Sigmoid colon (tissue), 4 donors: ENCODE results near the gene DCAF5.

Experiments
- POLR2A ChIP-seq, 2 donors: fragments of 450-650 bp; IDR thresholded peaks; one replicate each; pipeline ENCODE4 v1.6.1; 2016; ENCODE audit warnings: antibody characterized with exemption in 2 of 2, mild to moderate bottlenecking in 2 of 2, moderate library complexity in 2 of 2
- POLR2AphosphoS5 ChIP-seq, 4 donors: sonication (generic); formaldehyde crosslinking; IDR thresholded peaks; one replicate each; pipeline ENCODE4 v1.6.1; 2017; ENCODE audit warnings: antibody characterized with exemption in 4 of 4
- TF ChIP-seq, protein P1 (sequence below), 4 experiments: fragments of 450-650 bp in 3 of 4; fragments of 200-600 bp in 1 of 4; IDR thresholded peaks; one replicate each; pipeline ENCODE4 v1.5.1; 2016 to 2019; ENCODE audit warnings: antibody characterized with exemption in 4 of 4, mild to moderate bottlenecking in 3 of 4, moderate library complexity in 2 of 4

DNA sequence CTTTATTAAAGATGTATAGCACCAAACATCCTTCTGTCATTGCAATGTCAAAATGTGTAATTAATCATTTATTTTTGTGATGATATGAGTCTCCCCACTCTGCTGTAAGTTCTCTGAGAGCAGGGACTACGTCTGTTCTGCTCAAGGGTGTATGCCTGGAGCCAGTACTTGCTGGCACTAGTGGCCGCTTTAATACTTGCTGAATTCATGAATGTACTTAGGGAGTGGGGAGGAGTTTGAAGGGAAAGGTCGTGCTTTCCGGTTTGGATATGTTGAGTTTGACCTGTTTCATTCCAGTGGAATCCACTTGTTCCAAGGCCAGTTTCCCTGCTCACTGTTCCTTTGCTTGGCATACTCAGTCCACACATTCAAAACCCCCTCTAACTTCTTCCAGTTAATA is 1.9 kb upstream of the DCAF5 start:
- TF ChIP-seq, protein P1, sequence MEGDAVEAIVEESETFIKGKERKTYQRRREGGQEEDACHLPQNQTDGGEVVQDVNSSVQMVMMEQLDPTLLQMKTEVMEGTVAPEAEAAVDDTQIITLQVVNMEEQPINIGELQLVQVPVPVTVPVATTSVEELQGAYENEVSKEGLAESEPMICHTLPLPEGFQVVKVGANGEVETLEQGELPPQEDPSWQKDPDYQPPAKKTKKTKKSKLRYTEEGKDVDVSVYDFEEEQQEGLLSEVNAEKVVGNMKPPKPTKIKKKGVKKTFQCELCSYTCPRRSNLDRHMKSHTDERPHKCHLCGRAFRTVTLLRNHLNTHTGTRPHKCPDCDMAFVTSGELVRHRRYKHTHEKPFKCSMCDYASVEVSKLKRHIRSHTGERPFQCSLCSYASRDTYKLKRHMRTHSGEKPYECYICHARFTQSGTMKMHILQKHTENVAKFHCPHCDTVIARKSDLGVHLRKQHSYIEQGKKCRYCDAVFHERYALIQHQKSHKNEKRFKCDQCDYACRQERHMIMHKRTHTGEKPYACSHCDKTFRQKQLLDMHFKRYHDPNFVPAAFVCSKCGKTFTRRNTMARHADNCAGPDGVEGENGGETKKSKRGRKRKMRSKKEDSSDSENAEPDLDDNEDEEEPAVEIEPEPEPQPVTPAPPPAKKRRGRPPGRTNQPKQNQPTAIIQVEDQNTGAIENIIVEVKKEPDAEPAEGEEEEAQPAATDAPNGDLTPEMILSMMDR (IDR thresholded peaks at IDR 0.05) = no peak
- TF ChIP-seq POLR2A (IDR thresholded peaks at IDR 0.05) (no peak), POLR2AphosphoS5 (IDR thresholded peaks at IDR 0.05) (no peak)
